ENCODE data around the gene MPP2. TPM values are rescaled to one million over a fixed set of nuclear protein-coding genes. Genes with fewer than 3 reads are reported as not detected.

The MPP2 gene
- polyA plus RNA-seq, 1 donor from 2014 or later, result 25.5 TPM

DNA sequence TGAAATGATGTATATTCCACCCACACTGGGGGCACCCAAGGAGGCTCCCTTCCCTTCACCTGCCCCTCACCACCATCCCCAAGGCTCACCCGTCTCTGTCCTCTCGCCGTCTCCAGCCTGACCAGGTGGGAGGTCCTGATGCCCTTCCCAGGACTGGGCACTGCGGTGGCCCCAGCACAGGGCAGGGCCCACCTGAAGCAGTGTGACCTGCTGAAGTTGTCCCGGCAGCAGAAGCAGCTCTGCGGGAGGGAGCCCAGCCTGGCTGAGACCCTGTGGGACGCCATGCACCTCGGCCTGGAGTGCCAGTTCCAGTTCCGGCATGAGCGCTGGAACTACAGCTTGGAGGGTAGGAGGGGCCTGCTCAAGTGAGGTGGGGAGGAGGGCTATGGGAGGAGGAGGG is 25.0 kb upstream of the MPP2 start:
- peaks cover 11% of the 10 kb centered on the region for H3K27me3 ChIP-seq (ENCODE audit: insufficient read depth, low read depth, low read length)
- H2AFZ ChIP-seq (ENCODE audit: low read depth, low read length), result no peak overlapping the region
- H3K9me2 ChIP-seq (ENCODE audit: insufficient read depth, low read length), result no peaks in the 10 kb centered on the region
- no peak overlapping the region for H3K4me2 ChIP-seq (ENCODE audit: low read length)
- no peaks in the 10 kb centered on the region for H3F3A ChIP-seq (ENCODE audit: insufficient read depth, low read length, poor library complexity, severe bottlenecking)
- H4K20me1 ChIP-seq (ENCODE audit: insufficient read depth), result no peaks in the 10 kb centered on the region
- H3K9ac ChIP-seq (ENCODE audit: low read length), result no peak overlapping the region
- no peak overlapping the region for H3K4me3 ChIP-seq (ENCODE audit: low read length)
- H3K27ac ChIP-seq (ENCODE audit: low read length), result no peak overlapping the region
- H3K9me3 ChIP-seq (ENCODE audit: low read length), result no peaks in the 10 kb centered on the region
- H3K79me2 ChIP-seq (replicated peaks; ENCODE audit: insufficient read depth, low read length), result no peaks in the 10 kb centered on the region
- H3K36me3 ChIP-seq (ENCODE audit: insufficient read depth, low read length), result no peaks in the 10 kb centered on the region
- TF ChIP-seq RAD21 (conservative IDR thresholded peaks at IDR 0.05), result no peak
- no peak for TF ChIP-seq POLR2AphosphoS5 (IDR thresholded peaks at IDR 0.05)
- TF ChIP-seq TAF1 (IDR thresholded peaks at IDR 0.05; ENCODE audit: low read depth), result no peak
- no peak for TF ChIP-seq EZH2 (IDR thresholded peaks at IDR 0.05; ENCODE audit: borderline replicate concordance, insufficient read depth, low read length, poor library complexity, severe bottlenecking)
- TF ChIP-seq, protein P1, sequence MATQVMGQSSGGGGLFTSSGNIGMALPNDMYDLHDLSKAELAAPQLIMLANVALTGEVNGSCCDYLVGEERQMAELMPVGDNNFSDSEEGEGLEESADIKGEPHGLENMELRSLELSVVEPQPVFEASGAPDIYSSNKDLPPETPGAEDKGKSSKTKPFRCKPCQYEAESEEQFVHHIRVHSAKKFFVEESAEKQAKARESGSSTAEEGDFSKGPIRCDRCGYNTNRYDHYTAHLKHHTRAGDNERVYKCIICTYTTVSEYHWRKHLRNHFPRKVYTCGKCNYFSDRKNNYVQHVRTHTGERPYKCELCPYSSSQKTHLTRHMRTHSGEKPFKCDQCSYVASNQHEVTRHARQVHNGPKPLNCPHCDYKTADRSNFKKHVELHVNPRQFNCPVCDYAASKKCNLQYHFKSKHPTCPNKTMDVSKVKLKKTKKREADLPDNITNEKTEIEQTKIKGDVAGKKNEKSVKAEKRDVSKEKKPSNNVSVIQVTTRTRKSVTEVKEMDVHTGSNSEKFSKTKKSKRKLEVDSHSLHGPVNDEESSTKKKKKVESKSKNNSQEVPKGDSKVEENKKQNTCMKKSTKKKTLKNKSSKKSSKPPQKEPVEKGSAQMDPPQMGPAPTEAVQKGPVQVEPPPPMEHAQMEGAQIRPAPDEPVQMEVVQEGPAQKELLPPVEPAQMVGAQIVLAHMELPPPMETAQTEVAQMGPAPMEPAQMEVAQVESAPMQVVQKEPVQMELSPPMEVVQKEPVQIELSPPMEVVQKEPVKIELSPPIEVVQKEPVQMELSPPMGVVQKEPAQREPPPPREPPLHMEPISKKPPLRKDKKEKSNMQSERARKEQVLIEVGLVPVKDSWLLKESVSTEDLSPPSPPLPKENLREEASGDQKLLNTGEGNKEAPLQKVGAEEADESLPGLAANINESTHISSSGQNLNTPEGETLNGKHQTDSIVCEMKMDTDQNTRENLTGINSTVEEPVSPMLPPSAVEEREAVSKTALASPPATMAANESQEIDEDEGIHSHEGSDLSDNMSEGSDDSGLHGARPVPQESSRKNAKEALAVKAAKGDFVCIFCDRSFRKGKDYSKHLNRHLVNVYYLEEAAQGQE (IDR thresholded peaks at IDR 0.05; ENCODE audit: borderline replicate concordance), result no peak
- TF ChIP-seq MXI1 (conservative IDR thresholded peaks at IDR 0.05; ENCODE audit: poor library complexity, severe bottlenecking), result no peak
- TF ChIP-seq EP300 (conservative IDR thresholded peaks at IDR 0.05; ENCODE audit: poor library complexity, severe bottlenecking), result no peak
- no peak for TF ChIP-seq SMC3 (conservative IDR thresholded peaks at IDR 0.05; ENCODE audit: poor library complexity)
- TF ChIP-seq, protein P2, sequence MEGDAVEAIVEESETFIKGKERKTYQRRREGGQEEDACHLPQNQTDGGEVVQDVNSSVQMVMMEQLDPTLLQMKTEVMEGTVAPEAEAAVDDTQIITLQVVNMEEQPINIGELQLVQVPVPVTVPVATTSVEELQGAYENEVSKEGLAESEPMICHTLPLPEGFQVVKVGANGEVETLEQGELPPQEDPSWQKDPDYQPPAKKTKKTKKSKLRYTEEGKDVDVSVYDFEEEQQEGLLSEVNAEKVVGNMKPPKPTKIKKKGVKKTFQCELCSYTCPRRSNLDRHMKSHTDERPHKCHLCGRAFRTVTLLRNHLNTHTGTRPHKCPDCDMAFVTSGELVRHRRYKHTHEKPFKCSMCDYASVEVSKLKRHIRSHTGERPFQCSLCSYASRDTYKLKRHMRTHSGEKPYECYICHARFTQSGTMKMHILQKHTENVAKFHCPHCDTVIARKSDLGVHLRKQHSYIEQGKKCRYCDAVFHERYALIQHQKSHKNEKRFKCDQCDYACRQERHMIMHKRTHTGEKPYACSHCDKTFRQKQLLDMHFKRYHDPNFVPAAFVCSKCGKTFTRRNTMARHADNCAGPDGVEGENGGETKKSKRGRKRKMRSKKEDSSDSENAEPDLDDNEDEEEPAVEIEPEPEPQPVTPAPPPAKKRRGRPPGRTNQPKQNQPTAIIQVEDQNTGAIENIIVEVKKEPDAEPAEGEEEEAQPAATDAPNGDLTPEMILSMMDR (IDR thresholded peaks at IDR 0.05; ENCODE audit: poor library complexity, severe bottlenecking), result no peak

DNA sequence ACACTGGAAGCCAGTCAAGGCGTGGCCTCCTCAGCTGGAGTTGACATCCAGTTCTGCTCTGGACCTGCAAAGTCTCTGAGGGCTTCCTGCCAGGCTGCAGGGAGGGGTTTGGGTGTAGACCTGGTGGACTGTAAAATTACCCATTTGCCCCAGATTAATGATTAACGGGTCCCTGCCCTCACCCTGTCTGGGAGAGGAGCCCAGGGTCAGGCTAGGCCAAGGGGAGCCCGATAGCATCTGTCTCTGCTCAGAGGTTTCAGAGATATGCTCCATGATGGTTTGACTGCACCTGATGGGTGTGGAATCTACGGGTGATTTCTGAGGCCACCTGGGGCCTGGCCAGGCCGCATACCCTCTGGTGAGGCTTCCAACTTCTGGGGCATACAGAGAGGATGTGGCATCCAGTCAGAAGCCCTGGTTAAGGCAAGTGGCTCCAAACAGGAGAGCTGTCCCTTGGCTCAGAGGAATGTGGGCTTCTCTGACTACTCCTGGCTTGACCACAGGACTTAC is 23.8 kb upstream of the MPP2 start:
- no peak overlapping the region for H2AFZ ChIP-seq (ENCODE audit: low read depth, low read length)
- H3K9ac ChIP-seq (ENCODE audit: low read length), result no peak overlapping the region
- no peak overlapping the region for H3K27ac ChIP-seq (ENCODE audit: low read length)
- H3F3A ChIP-seq (ENCODE audit: insufficient read depth, low read length, poor library complexity, severe bottlenecking), result no peaks in the 10 kb centered on the region
- H3K36me3 ChIP-seq (ENCODE audit: insufficient read depth, low read length), result no peaks in the 10 kb centered on the region
- H3K9me2 ChIP-seq (ENCODE audit: insufficient read depth, low read length), result no peaks in the 10 kb centered on the region
- no peak overlapping the region for H3K4me3 ChIP-seq (ENCODE audit: low read length)
- H3K27me3 ChIP-seq (ENCODE audit: insufficient read depth, low read depth, low read length), result peaks cover 20% of the 10 kb centered on the region
- H4K20me1 ChIP-seq (ENCODE audit: insufficient read depth), result no peaks in the 10 kb centered on the region
- H3K4me2 ChIP-seq (ENCODE audit: low read length), result no peak overlapping the region
- H3K9me3 ChIP-seq (ENCODE audit: low read length), result no peaks in the 10 kb centered on the region
- no peaks in the 10 kb centered on the region for H3K79me2 ChIP-seq (replicated peaks; ENCODE audit: insufficient read depth, low read length)
- no peak for TF ChIP-seq POLR2AphosphoS5 (IDR thresholded peaks at IDR 0.05)
- TF ChIP-seq EZH2 (IDR thresholded peaks at IDR 0.05; ENCODE audit: borderline replicate concordance, insufficient read depth, low read length, poor library complexity, severe bottlenecking), result no peak
- TF ChIP-seq, protein P2 (IDR thresholded peaks at IDR 0.05; ENCODE audit: poor library complexity, severe bottlenecking), result no peak
- TF ChIP-seq, protein P1 (IDR thresholded peaks at IDR 0.05; ENCODE audit: borderline replicate concordance), result no peak
- no peak for TF ChIP-seq RAD21 (conservative IDR thresholded peaks at IDR 0.05)
- no peak for TF ChIP-seq EP300 (conservative IDR thresholded peaks at IDR 0.05; ENCODE audit: poor library complexity, severe bottlenecking)
- TF ChIP-seq MXI1 (conservative IDR thresholded peaks at IDR 0.05; ENCODE audit: poor library complexity, severe bottlenecking), result no peak
- no peak for TF ChIP-seq SMC3 (conservative IDR thresholded peaks at IDR 0.05; ENCODE audit: poor library complexity)
- no peak for TF ChIP-seq TAF1 (IDR thresholded peaks at IDR 0.05; ENCODE audit: low read depth)
